ENCODE results near the gene FGD5.
A peak's percentile ranks its signal among the peaks of the same experiment; 100 is the strongest.

The FGD5 gene

DNA sequence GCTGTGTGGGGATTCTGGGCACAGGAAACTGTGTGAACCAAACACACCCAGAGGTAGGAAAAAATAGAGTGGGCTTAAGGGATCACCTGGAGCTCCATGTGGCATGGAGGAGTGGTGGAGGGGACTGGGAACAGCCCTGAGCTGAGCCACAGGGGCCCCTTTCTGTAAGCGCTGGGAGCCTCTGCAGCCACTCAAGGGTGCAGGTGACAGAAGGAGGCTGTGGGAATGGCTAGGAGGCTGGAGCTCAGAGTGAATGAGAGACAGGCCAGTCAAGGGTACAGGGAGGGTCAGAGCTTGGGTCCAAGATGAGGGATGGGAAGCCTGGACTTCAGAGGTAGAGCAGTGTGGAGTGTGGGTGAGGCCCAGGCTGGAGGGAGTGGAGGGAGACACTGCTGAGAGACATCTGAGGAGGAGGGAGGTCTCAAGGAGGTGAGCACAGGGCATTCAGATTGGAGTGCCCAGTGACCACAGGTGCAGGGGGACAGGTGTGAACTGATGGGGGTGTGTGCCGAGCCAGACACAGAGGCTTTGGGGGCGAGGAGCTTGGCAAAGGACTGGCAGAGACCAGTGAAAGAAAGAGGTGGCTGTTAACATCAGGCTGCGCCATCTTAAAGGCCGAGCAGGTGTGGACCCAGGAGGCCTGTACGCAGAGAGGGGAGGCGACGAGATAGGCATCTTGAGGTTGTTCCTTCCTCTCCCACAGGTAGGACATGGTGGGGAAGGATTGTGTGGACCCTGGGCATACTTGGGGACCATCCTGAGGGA is 56.8 kb downstream of the FGD5 start:
- no peak for DNase-seq (ENCODE audit: low spot score)

DNA sequence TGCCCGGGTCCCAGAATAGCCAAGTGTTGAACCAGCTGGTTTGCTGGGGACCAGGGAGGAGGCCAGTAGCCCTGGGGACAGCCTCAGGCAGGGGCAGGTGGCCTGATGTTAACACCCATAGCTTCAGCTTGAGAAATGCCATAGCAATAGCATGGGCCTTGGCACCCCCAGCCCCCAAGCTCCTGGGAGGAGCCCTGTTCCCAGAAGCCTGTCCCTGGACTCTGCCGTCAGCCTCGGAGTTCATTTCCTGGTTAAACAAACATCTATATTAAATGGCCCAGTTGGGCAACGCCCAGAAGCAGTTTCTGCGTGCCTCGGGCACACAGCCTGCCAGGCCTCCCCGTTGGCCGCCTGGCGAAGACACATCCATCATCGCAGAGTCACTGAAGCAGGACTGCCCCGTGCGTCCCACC is 58.2 kb downstream of the FGD5 start:
- no peak for DNase-seq (ENCODE audit: low spot score)

- DNase-seq (ENCODE audit: low spot score), result no peak
Observed at GRCh38 chr3:14877469-14877868, 58.7 kb downstream of the FGD5 start.

GRCh38 chr3:14879211-14879874 is 60.6 kb downstream of the FGD5 start:
- DNase-seq (ENCODE audit: low spot score), result no peak

GRCh38 chr3:14880447-14881106 is 61.8 kb downstream of the FGD5 start:
- no peak for DNase-seq (ENCODE audit: low spot score)

DNA sequence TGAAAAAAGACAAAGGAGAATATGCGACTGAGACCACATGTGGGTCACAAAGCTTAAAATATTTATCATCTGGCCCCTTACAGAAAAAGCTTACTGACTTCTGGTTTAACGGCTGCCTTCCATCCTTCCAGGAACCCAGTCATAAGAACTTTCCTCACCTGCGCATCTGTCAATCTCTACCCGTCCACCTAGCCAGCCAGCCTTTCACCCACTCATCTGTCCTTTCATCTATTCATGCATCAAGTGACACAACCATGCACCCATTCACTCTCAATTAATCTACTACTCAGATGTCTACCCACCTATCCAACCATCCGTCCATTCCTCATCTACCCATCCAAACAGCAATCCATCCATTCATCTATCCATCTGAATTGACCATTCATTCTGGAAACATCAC is 64.5 kb downstream of the FGD5 start:
- no peak for DNase-seq (ENCODE audit: low spot score)

DNA sequence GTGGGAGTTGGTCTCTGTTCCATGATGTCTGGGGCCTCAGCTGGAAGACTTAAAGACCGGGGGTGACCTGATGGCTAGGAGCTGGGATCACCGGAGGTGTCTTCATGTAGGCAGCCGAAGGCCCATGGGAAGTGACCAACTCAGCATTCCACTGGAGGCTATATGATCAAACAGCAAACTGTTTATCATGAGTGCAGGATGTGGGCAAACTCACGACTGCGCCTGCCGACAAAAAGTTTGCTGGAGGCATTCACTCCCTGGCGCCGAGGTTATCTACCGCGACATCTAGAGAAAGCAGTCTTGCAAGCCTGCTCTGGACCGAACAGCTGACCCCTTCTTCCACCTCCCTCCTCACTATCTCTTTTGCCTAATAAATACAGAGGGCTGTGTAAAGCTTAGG is 65.9 kb downstream of the FGD5 start:
- DNase-seq (ENCODE audit: low spot score), result no peak

DNA sequence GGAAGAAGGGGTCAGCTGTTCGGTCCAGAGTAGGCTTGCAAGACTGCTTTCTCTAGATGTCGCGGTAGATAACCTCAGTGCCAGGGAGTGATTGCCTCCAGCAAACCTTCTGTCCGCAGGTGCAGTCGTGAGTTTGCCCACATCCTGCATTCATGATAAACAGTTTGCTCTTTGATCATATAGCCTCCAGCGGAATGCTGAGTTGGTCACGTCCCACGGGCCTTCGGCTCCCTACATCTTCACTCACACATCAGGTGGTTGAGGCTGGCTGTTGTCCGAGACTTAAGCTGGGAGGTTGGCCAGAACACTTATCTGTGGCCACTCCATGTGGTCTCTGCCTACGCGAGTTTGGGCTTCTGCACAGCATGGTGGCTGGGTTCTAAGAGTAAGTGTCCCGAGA is 66.5 kb downstream of the FGD5 start:
- DNase-seq (ENCODE audit: low spot score), result no peak

GRCh38 chr3:14886101-14886500 is 67.3 kb downstream of the FGD5 start:
- no peak for DNase-seq (ENCODE audit: low spot score)

- DNase-seq (ENCODE audit: low spot score), result no peak
Observed at GRCh38 chr3:14889205-14889604, 70.4 kb downstream of the FGD5 start.

GRCh38 chr3:14889943-14890342 is 71.2 kb downstream of the FGD5 start:
- no peak for DNase-seq (ENCODE audit: low spot score)

DNA sequence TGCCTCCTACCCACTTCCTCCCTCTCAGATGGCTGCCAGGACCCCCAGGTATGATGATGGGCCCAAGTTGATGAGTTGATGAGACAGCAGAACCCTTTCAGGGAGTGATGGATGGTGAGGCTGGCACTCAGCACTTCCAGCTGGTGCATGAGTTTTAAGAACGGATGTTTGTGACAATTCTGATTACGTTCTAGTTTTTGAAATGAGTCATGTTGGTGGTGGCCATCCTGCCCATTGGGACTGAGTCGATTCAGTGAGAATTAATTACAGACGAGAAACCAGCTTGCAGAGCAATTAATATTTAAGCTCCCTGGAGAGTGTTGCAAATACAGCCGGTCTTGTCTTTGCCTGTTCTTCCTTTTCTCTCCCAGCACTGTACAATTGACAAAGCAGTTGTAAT is 71.7 kb downstream of the FGD5 start:
- DNase-seq (ENCODE audit: low spot score), result peak; percentile 20

DNA sequence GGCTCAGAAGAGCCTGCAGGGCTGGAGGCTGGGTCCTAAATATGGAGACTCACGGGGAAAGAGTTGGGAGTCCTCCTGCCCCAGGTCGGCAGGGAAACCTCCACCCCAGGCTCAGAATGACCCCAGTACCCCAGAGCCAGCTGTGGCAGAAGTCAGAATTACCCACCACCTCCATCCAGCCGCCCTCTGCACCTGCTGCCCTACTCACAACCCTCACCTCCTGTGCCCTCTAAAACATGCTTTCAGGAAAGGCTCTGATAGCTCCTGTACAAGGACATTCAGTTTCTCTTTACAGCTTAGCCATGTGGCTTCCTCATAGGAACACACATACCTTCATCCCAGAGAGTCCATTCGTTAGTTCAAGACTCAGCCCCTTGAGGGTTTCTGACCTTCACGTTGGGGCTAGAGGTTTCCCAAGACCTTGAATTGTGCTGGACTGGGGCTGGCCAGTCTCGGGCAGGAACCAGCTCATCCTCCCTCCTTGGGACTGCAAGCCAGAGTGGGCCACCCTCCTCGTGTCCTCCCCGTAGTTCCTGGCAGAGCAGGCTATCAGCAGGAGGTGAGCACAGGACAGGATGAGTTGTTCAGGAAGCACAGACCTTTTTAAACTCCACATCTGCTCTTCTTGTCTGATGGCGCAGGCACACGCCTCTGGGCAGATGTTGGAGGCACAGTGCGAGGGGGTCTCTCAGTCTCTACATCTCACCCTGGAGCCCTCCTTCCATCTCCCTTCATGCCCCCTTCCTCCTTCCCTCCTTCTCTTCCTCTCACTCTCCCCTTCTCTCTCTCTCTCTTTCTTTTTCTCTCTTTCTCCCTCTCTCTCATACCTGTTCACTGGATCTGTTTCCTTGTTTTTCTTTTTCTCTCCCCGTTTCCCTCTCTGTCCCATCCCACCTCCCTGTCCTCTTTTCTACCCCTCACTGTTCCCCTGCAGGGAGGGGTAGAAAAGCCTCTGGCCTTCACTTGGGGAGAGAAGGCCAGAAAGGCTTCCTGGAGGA is 72.7 kb downstream of the FGD5 start:
- no peak for DNase-seq (ENCODE audit: low spot score)

GRCh38 chr3:14892226-14892625 is 73.5 kb downstream of the FGD5 start:
- DNase-seq (ENCODE audit: low spot score), result no peak

- no peak for DNase-seq (ENCODE audit: low spot score)
Observed at GRCh38 chr3:14894085-14894484, 75.3 kb downstream of the FGD5 start.

DNA sequence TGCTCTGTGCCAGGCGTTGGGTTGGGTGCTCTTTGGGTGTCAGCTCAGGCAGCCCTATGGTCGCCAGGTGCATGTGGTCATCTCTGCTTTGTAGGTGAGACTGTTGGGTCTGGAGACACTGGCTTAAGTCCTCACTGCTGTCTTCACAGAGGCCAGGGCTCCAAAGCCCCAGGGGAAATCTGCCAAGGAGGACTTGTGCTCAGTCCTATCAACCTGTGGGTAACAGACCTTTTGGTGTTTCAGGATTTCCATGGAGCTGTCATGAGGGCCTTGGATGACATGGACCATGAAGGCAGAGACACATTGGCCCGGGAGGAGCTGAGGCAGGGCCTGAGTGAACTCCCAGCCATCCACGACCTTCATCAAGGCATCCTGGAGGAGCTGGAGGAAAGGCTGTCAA is 78.5 kb downstream of the FGD5 start:
- DNase-seq (ENCODE audit: low spot score), result no peak

- DNase-seq (ENCODE audit: low spot score), result no peak
Observed at GRCh38 chr3:14898929-14899328, 80.2 kb downstream of the FGD5 start.

DNA sequence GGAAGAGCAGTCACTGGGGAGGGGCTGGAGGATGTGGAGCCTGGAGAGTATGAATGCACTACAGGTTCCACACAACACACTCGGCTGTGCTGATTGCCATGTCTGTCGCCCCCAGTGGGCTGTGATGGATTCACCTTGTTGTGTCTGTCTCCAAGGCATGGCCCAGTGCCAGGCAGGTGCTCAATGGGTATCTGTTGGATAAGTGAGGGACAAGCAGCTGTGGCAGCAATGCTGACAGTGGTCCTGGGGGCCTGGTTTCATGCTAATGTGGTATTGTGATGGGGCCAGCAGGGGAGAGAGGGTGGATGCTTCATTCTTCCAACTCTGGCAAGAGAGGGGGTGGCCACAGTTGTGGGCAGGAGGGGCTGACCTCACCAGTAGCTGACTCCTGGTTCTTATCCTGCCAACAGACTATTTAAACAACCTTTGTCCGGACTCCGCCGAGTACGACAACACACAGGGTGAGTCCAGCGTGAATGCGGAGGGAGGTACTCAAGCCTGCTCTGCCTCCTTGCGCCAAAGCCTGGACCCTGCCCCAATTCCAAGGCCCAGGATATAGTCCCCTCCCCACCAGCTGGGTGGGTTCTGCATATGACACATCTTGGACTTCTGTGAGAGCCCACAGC is 81.3 kb downstream of the FGD5 start:
- DNase-seq (ENCODE audit: low spot score), result no peak

- no peak for DNase-seq (ENCODE audit: low spot score)
Observed at GRCh38 chr3:14900881-14901873, 82.4 kb downstream of the FGD5 start.

DNA sequence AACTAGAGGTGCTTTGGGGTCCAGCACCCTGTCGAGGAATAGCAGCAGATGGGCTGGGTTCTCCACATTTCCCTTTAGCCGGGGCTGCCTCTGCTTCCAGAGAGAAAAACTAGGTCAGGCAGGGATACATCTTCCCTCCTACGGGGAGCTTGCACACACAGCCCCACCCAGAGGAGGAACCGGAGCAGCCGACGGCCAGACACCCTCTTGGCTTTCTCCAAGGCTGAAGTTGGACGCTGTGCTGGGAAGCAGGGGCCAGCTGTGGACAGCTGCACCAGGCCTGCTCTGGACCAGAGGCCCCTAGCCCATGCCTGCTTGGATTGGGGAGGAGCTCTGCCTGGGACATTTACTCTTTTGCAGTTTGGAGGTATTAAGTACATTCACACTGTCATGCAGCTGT is 84.0 kb downstream of the FGD5 start:
- no peak for DNase-seq (ENCODE audit: low spot score)

All from RKO (cell line).